Adrenal gland (tissue), 5 donors: ENCODE data around the gene GAS2.

Experiments
- CTCF ChIP-seq, 6 experiments: fragments of 450-650 bp in 4 of 6; fragments of 200-600 bp in 2 of 6; sonication (generic) in 1 of 6; IDR thresholded peaks; 1 replicate in 5 of 6; 2 replicates in 1 of 6; pipeline versions ENCODE4 v1.5.1 to v1.8.0; 2016 to 2021; ENCODE audit warnings: antibody characterized with exemption in 6 of 6, mild to moderate bottlenecking in 2 of 6, moderate library complexity in 1 of 6
- POLR2A ChIP-seq, 2 donors: fragments of 450-650 bp; IDR thresholded peaks; one replicate each; pipeline ENCODE4 v1.6.1; 2017; ENCODE audit warnings: antibody characterized with exemption in 2 of 2, mild to moderate bottlenecking in 2 of 2, moderate library complexity in 1 of 2
- donor health status: DM: no; HTN: no; CAD: no.

- TF ChIP-seq POLR2A (IDR thresholded peaks at IDR 0.05) (no peak), CTCF (IDR thresholded peaks at IDR 0.05) (no peak)
These were observed 46.9 kb downstream of the GAS2 start for GRCh38 chr11:22713336-22713735.
